ENCODE measurements around the gene RPL19. TPM values are rescaled to one million over a fixed set of nuclear protein-coding genes. Genes with fewer than 3 reads are reported as not detected.

RPL19 gene
- total RNA-seq, 2 experiments from 2014 or later = 3,527 to 3,670 TPM

DNA sequence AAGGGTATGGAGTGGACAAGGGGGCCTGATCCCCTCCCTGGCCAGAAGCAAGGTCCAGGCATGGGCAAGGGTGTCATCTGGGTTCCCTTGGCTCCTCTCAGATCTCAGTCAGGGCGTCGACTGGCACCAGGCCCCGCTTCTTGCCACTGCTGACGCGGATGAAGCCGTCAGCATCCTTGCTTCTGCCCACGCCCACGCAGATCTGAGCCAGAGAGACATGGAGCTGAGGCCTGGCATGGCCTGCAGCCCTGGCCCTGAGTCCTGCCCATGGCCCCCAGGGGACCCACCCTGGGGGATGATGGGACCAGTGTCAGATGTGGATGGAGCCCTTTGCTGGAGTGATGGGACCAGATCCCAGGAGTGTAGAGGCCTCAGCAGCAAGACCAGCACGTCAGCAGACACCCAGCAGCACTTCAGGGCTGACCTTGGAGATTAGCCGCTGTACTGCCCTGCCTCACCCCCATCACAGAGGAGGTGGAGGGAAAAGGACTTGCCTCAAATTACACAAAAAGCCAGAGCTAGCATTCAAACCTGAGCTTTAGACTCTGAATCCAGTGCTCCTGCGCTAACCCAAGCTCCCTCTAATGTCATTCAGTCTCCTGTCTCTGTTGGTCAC lies 12.2 kb downstream of the RPL19 start:
- no peaks in the 10 kb centered on the region for H3K36me3 ChIP-seq (ENCODE audit: insufficient read depth, low read length)
- ChIA-PET CTCF (no interaction called here), POLR2A (no interaction called here)
- intact Hi-C loops (cut with DNase I, micrococcal nuclease) = no loop called here
- Mint-ChIP-seq H3K4me3 (no peak overlapping the region), H3K27me3 (peaks cover 15% of the 10 kb centered on the region), H3K36me3 (ENCODE audit: low read depth) (no peaks in the 10 kb centered on the region), H3K4me1 (ENCODE audit: low read depth) (peaks cover 23% of the 10 kb centered on the region), H3K9me3 (no peaks in the 10 kb centered on the region), H3K27ac (no peak overlapping the region)
- H3K27ac ChIP-seq (ENCODE audit: low read depth in 1 of 2, low read length in 2 of 2) = no peak overlapping the region
- TF ChIP-seq, protein P1, sequence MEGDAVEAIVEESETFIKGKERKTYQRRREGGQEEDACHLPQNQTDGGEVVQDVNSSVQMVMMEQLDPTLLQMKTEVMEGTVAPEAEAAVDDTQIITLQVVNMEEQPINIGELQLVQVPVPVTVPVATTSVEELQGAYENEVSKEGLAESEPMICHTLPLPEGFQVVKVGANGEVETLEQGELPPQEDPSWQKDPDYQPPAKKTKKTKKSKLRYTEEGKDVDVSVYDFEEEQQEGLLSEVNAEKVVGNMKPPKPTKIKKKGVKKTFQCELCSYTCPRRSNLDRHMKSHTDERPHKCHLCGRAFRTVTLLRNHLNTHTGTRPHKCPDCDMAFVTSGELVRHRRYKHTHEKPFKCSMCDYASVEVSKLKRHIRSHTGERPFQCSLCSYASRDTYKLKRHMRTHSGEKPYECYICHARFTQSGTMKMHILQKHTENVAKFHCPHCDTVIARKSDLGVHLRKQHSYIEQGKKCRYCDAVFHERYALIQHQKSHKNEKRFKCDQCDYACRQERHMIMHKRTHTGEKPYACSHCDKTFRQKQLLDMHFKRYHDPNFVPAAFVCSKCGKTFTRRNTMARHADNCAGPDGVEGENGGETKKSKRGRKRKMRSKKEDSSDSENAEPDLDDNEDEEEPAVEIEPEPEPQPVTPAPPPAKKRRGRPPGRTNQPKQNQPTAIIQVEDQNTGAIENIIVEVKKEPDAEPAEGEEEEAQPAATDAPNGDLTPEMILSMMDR (IDR thresholded peaks at IDR 0.05) = no peak
- H3K4me1 ChIP-seq (ENCODE audit: insufficient read depth, low read length) = peaks cover 30% of the 10 kb centered on the region
- no peaks in the 10 kb centered on the region for H3K9me3 ChIP-seq (ENCODE audit: control insufficient read depth in 1 of 2, insufficient read depth in 1 of 2, low read length in 2 of 2)
- DNase-seq (no peak), ATAC-seq (ENCODE audit: poor library complexity) (no peak)
- peaks cover 0 to 3% of the 10 kb centered on the region in 2 experiments for H3K27me3 ChIP-seq (ENCODE audit: control insufficient read depth in 1 of 2, insufficient read depth in 2 of 2, low read length in 2 of 2)
- no peak overlapping the region for H3K4me3 ChIP-seq (ENCODE audit: low read length)

DNA sequence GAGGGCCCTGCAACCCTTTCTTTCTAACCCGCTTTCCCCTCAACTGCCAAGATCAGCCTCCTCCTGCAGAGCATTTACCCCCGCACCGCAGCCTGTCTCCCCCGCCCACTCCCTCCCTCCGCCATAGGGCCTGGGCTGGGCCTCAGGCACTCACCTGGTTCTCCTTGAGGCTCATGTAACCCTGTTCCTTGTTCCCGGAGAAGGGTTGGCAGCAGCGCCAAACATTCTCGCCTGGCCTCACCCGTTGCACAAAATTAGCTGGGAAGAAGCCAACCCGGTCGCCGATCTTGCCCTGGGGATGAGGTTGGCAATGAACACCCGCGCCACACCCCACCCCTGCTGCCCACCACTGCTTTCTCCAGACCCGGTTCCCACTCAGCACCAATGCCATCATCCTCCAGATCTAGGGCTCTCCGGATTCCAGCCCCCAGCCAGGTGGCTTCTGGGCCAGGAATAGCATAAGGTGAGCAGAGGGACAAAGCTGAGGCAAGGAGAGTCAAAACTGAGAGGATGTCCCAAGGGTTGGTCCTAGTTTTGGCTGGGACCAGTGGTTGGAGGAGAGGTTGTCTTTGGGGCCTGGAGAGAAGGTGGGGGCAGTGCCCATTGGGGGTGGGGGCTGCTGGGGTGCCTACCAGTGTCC lies 12.9 kb downstream of the RPL19 start:
- Mint-ChIP-seq H3K27me3 (peaks cover 15% of the 10 kb centered on the region), H3K9me3 (no peaks in the 10 kb centered on the region), H3K4me1 (ENCODE audit: low read depth) (peaks cover 22% of the 10 kb centered on the region), H3K36me3 (ENCODE audit: low read depth) (no peaks in the 10 kb centered on the region), H3K4me3 (peak overlapping the region; percentile 10), H3K27ac (no peak overlapping the region)
- H3K36me3 ChIP-seq (ENCODE audit: insufficient read depth, low read length) = no peaks in the 10 kb centered on the region
- TF ChIP-seq, protein P1 (IDR thresholded peaks at IDR 0.05) = no peak
- intact Hi-C loops (cut with DNase I, micrococcal nuclease) = no loop called here
- no peaks in the 10 kb centered on the region for H3K9me3 ChIP-seq (ENCODE audit: control insufficient read depth in 1 of 2, insufficient read depth in 1 of 2, low read length in 2 of 2)
- peaks cover 0 to 3% of the 10 kb centered on the region in 2 experiments for H3K27me3 ChIP-seq (ENCODE audit: control insufficient read depth in 1 of 2, insufficient read depth in 2 of 2, low read length in 2 of 2)
- CTCF ChIA-PET = no interaction called here
- no peak overlapping the region for H3K27ac ChIP-seq (ENCODE audit: low read depth in 1 of 2, low read length in 2 of 2)
- ATAC-seq (ENCODE audit: poor library complexity) = no peak
- peaks cover 28% of the 10 kb centered on the region for H3K4me1 ChIP-seq (ENCODE audit: insufficient read depth, low read length)
- POLR2A ChIA-PET = no interaction called here
- no peak for DNase-seq
- no peak overlapping the region for H3K4me3 ChIP-seq (ENCODE audit: low read length)

DNA sequence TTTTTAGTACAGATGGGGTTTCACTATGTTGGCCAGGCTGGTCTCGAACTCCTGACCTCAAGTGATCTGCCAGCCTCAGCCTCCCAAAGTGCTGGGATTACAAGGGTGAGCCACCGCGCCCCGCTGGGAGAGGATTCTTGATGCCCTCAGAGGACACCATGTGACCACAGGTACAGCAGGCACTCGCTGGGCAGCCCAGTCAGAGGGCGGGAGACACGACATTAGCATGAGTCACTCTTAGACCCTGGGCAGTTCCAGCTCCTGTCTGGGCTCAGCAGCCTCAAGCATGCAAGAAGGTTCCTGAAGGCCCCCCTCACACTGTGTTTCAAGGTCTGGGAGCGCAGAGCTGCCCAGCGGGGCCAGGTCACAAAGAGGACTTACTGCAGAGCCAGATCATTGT lies 13.8 kb downstream of the RPL19 start:
- Histone ChIP-seq H3K27me3 (ENCODE audit: control insufficient read depth in 1 of 2, insufficient read depth in 2 of 2, low read length in 2 of 2) (peaks cover 2 to 3% of the 10 kb centered on the region in 2 experiments), H3K9me3 (ENCODE audit: control insufficient read depth in 1 of 2, insufficient read depth in 1 of 2, low read length in 2 of 2) (no peaks in the 10 kb centered on the region), H3K4me3 (ENCODE audit: low read length) (no peak overlapping the region), H3K27ac (ENCODE audit: low read depth in 1 of 2, low read length in 2 of 2) (no peak overlapping the region), H3K4me1 (ENCODE audit: insufficient read depth, low read length) (peaks cover 22% of the 10 kb centered on the region), H3K36me3 (ENCODE audit: insufficient read depth, low read length) (no peaks in the 10 kb centered on the region)
- DNase-seq (no peak), ATAC-seq (ENCODE audit: poor library complexity) (no peak)
- no peaks in the 10 kb centered on the region for H3K9me3 Mint-ChIP-seq
- ChIA-PET CTCF (no interaction called here), POLR2A (no interaction called here)
- intact Hi-C loops (cut with DNase I, micrococcal nuclease) = no loop called here
- no peak overlapping the region for H3K4me3 Mint-ChIP-seq
- peaks cover 13% of the 10 kb centered on the region for H3K4me1 Mint-ChIP-seq (ENCODE audit: low read depth)
- TF ChIP-seq, protein P1 (IDR thresholded peaks at IDR 0.05) = no peak
- H3K36me3 Mint-ChIP-seq (ENCODE audit: low read depth) = no peaks in the 10 kb centered on the region
- H3K27me3 Mint-ChIP-seq = peaks cover 15% of the 10 kb centered on the region
- no peak overlapping the region for H3K27ac Mint-ChIP-seq

All from CD4-positive, alpha-beta T cell (primary cell).